ENCODE results near the gene CHRNB2. TPM values are rescaled to one million over a fixed set of nuclear protein-coding genes. Genes with fewer than 3 reads are reported as not detected.
"Not testable (repeated sequence)": the region's sequence is repeated elsewhere in the genome, so short reads cannot be mapped to it uniquely, and the experiment has no call there.

CHRNB2 gene
- total RNA-seq, 4 donors from 2014 or later = 0.08 to 0.52 (median 0.26) TPM

DNA sequence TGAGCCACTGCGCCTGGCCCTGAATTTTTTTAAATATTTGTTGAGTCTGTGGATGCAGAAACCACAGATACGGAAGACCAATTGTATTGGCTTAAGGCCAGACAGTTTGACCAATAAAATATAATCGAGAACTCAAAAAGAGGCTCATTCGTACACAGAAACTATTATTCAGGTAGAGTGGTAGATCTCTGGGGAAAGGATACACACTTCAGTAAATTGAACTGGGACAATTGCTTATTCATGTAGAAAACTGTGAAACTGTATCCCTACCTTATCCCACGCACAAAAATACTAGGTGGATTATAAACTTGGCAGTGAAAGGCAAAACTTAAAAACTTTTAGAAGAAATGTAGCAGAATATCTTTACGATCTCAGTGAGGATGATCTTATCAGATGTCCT, 40.4 kb upstream of the CHRNB2 start:
- intact Hi-C loops (cut with DNase I; ENCODE audit: low total_unique reads) = no loop called here
- 72 to 75% methylated on average over 6 of the region's 6 CpGs for WGBS, 2 donors
- no peak for DNase-seq (ENCODE audit: low spot score in 2 of 2)
- TF ChIP-seq, protein P1, sequence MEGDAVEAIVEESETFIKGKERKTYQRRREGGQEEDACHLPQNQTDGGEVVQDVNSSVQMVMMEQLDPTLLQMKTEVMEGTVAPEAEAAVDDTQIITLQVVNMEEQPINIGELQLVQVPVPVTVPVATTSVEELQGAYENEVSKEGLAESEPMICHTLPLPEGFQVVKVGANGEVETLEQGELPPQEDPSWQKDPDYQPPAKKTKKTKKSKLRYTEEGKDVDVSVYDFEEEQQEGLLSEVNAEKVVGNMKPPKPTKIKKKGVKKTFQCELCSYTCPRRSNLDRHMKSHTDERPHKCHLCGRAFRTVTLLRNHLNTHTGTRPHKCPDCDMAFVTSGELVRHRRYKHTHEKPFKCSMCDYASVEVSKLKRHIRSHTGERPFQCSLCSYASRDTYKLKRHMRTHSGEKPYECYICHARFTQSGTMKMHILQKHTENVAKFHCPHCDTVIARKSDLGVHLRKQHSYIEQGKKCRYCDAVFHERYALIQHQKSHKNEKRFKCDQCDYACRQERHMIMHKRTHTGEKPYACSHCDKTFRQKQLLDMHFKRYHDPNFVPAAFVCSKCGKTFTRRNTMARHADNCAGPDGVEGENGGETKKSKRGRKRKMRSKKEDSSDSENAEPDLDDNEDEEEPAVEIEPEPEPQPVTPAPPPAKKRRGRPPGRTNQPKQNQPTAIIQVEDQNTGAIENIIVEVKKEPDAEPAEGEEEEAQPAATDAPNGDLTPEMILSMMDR (IDR thresholded peaks at IDR 0.05) = no peak
- no peak for TF ChIP-seq POLR2A (IDR thresholded peaks at IDR 0.05)
- no peak overlapping the region for H3K4me3 ChIP-seq (ENCODE audit: low read depth, poor library complexity, severe bottlenecking)

DNA sequence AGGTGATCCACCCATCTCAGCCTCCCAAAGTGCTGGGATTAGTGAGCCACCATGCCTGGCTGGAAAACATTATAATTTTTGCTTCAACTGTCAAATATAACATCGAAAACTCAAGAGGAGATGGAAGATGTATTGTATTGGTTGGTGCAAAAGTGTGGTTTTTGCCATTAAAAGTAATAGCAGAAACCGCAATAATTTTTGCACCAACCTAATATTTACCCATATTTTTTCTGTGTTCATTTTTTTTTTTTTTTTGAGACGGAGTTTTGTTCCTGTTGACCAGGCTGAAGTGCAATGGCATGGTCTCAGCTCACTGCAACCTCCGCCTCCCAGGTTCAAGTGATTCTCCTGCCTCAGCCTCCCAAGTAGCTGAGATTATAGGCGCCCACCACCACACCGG, 38.3 kb upstream of the CHRNB2 start:
- WGBS, 2 donors = 92 to 95% methylated on average over 6 of the region's 6 CpGs
- DNase-seq (ENCODE audit: low spot score in 2 of 2) = no peak
- intact Hi-C loops (cut with DNase I; ENCODE audit: low total_unique reads) = no loop called here
- H3K4me3 ChIP-seq (ENCODE audit: low read depth, poor library complexity, severe bottlenecking) = no peak overlapping the region
- no peak for TF ChIP-seq POLR2A (IDR thresholded peaks at IDR 0.05)
- TF ChIP-seq, protein P1 (IDR thresholded peaks at IDR 0.05) = no peak

GRCh38 chr1:154531950-154532349, 35.6 kb upstream of the CHRNB2 start:
- intact Hi-C loops (cut with DNase I; ENCODE audit: low total_unique reads); H3K4me3 ChIP-seq (ENCODE audit: low read depth, poor library complexity, severe bottlenecking); DNase-seq (ENCODE audit: low spot score in 2 of 2): not testable (repeated sequence)
- WGBS, 2 donors = 95 to 98% methylated on average over 12 of the region's 13 CpGs

GRCh38 chr1:154533952-154534844, 33.4 kb upstream of the CHRNB2 start:
- DNase-seq (ENCODE audit: low spot score in 2 of 2) = no peak
- intact Hi-C loops (cut with DNase I; ENCODE audit: low total_unique reads) = no loop called here
- 58 to 61% methylated on average over 11 of the region's 11 CpGs for WGBS, 2 donors
- H3K4me3 ChIP-seq (ENCODE audit: low read depth, poor library complexity, severe bottlenecking) = no peak overlapping the region
- TF ChIP-seq, protein P1 (IDR thresholded peaks at IDR 0.05) = no peak
- TF ChIP-seq POLR2A (IDR thresholded peaks at IDR 0.05) = no peak

DNA sequence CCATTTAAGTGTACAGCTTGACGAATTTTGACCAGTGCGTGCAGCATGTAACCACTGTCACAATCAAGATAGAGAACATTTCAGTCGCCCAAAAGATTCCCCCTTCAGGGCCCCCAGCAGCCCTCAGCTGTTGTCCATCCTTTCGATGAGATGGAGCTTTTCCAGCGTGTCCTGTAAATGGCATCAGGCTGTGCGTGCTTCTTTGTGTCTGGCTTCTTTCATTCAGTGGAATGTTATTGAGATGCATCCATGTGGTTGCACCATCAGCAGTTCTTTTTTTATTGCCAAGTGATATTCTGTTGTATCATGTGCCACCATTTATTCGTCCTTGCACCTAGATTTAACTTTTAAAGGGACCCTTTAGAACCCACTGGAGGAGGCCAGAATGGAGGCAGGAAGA, 31.0 kb upstream of the CHRNB2 start:
- 79 to 81% methylated on average over 7 of the region's 7 CpGs for whole genome bisulfite sequencing, 2 donors
- no peak for DNase-seq (ENCODE audit: low spot score in 2 of 2)
- H3K4me3 ChIP-seq (ENCODE audit: low read depth, poor library complexity, severe bottlenecking) = no peak overlapping the region
- intact Hi-C loops (cut with DNase I; ENCODE audit: low total_unique reads) = no loop called here
- TF ChIP-seq POLR2A (IDR thresholded peaks at IDR 0.05) = no peak
- TF ChIP-seq, protein P1 (IDR thresholded peaks at IDR 0.05) = no peak

DNA sequence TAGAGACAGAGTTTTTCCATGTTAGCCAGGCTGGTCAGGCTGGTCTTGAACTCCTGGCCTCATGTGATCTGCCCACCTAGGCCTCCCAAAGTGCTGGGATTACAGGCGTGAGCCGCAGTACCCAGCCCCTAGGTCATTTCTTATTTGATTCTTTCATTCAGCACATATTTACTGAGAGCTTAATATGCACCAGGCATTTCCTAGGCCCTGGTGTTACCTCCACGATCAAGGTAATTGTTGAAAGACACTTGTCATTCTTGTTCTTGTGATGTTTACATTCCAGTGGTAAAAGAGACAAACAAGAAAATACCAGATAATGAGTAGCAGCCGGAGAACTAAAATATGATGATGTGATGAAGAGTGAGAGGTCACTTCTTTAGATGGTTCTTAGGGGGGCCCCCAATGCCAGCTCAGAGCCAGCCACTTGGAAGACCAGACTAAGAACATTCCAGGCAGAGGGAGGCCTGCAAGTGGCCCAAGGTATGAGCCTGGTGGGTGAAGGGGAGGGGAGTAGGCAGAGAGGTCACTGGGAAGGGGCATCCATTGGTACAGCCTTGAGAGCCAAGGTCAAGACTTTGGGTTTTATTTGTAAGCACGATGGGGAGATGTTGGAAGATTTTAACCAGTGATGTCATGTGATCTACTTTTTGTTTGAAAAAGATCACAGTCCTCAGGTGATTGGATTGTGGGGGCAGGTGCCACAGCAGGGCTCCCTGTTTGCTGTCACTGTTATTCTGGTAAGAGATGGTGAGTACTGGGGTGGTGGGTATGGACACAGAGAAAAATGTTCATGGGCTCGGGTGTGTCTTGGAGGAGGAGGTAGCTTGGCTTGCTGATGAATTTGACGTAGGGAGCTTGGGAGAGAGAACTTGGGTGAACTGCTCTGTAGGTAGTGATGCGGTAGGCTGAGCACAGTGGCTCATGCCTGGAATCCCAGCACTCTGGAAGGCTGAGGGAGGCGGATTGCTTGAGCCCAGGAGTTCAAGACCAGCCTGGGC, 27.8 kb upstream of the CHRNB2 start:
- TF ChIP-seq, protein P1 (IDR thresholded peaks at IDR 0.05) = no peak
- no peak for TF ChIP-seq POLR2A (IDR thresholded peaks at IDR 0.05)
- intact Hi-C loops (cut with DNase I; ENCODE audit: low total_unique reads) = loop anchor here (5.0 kb wide), 1 partner anchor 62 kb away; no protein-coding TSS in a partner anchor
- WGBS, 2 donors = 86 to 87% methylated on average over 9 of the region's 9 CpGs
- no peak for DNase-seq (ENCODE audit: low spot score in 2 of 2)
- H3K4me3 ChIP-seq (ENCODE audit: low read depth, poor library complexity, severe bottlenecking) = no peak overlapping the region

Measured in lower leg skin (tissue), 4 donors.